ENCODE measurements around the gene ZNF33B. TPM values are rescaled to one million over a fixed set of nuclear protein-coding genes. Genes with fewer than 3 reads are reported as not detected.

The ZNF33B gene
- total RNA-seq, 1 donor from 2014 or later, result 13.0 TPM

- TF ChIP-seq CTCF (conservative IDR thresholded peaks at IDR 0.05; ENCODE audit: low read depth, low read length), result no peak
- H3K4me3 ChIP-seq (ENCODE audit: low read depth, low read length), result no peak overlapping the region
- no peak for DNase-seq (ENCODE audit: low read depth)
Measured at GRCh38 chr10:42648512-42648911, 10.1 kb upstream of the ZNF33B start.

- TF ChIP-seq CTCF (conservative IDR thresholded peaks at IDR 0.05; ENCODE audit: low read depth, low read length), result no peak
- DNase-seq (ENCODE audit: low read depth), result no peak
- H3K4me3 ChIP-seq (ENCODE audit: low read depth, low read length), result no peak overlapping the region
Measured at GRCh38 chr10:42646687-42647640, 8.6 kb upstream of the ZNF33B start.

- no peak overlapping the region for H3K4me3 ChIP-seq (ENCODE audit: low read depth, low read length)
- no peak for TF ChIP-seq CTCF (conservative IDR thresholded peaks at IDR 0.05; ENCODE audit: low read depth, low read length)
- no peak for DNase-seq (ENCODE audit: low read depth)
Measured at GRCh38 chr10:42646214-42646613, 7.8 kb upstream of the ZNF33B start.

- no peak overlapping the region for H3K4me3 ChIP-seq (ENCODE audit: low read depth, low read length)
- DNase-seq (ENCODE audit: low read depth), result no peak
- TF ChIP-seq CTCF (conservative IDR thresholded peaks at IDR 0.05; ENCODE audit: low read depth, low read length), result no peak
Measured at GRCh38 chr10:42645516-42645915, 7.1 kb upstream of the ZNF33B start.

GRCh38 chr10:42645103-42645502 is 6.7 kb upstream of the ZNF33B start:
- no peak for TF ChIP-seq CTCF (conservative IDR thresholded peaks at IDR 0.05; ENCODE audit: low read depth, low read length)
- no peak overlapping the region for H3K4me3 ChIP-seq (ENCODE audit: low read depth, low read length)
- DNase-seq (ENCODE audit: low read depth), result no peak

- H3K4me3 ChIP-seq (ENCODE audit: low read depth, low read length), result no peak overlapping the region
- no peak for TF ChIP-seq CTCF (conservative IDR thresholded peaks at IDR 0.05; ENCODE audit: low read depth, low read length)
- peak; percentile 74 for DNase-seq (ENCODE audit: low read depth)
Measured at GRCh38 chr10:42640610-42641229, 2.4 kb upstream of the ZNF33B start.

Data from epithelial cell of proximal tubule (primary cell).